Stimulated activated CD4-positive, alpha-beta T cell treated with anti-CD3 and anti-CD28 coated beads, Interleukin-4, amount 100 ng/mL, for 4 hours (primary cell): ENCODE measurements around the gene LIN52.

ENCODE experiments used
- DNase-seq, 2 experiments: peaks; one replicate each; pipeline ENCODE4 v3.0.0-alpha.2; 2020

Gene LIN52

DNA sequence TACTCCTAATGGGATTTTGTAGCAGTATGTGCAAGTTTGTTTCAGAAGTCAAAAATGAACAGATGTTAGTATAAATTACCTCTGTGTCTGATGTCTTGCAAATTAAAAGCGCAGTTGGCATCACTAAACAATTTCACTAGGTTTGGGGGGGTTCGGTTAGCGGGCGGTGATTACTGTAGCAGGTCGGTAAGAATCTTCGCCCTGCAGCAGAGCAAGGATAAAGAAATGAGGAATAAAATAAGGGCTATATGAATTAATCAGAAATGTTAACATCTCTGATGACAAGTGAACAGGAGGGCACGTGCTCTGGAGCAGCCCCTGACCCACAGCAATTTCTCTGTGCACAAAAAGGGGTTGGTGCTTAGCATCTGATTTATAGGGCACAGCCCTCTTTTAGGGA lies 110.9 kb downstream of the LIN52 start:
- no peak for DNase-seq

DNA sequence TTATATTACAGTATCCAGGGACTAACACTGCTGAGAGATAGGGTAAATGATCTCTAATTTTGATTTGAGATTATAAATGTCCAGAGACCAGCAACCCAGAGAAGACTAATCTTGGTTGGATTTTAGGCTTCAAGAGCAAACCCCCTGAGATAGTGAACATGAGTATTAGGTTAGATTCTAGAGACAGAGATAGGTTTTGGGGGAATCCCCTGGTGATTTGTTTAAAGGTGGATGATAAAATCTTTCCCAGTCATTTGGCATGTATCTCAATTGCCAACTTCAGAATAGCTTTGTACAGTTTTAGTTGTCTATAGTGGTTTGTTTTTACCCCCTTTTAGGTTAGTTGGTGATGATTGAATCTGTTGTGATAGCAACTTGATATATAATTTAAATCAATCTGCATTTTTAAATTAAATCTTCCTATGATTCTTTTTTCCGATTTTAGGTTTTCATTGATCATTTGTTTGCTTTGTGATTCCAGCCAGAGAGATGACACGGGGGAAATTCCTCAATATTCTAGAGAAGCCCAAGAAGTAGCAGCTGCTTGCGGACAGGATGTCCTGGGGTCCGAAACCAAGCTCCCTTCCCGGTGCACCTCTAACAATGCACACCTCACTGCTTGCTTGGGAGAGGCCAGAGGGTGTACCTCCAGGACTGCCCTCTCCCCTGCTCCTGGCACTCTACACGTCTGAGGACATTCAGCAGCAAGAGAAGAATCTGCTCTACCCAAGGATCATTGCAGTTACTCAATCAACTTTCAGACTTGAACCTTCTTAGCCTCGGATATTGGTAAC lies 113.9 kb downstream of the LIN52 start:
- DNase-seq, result no peak

DNA sequence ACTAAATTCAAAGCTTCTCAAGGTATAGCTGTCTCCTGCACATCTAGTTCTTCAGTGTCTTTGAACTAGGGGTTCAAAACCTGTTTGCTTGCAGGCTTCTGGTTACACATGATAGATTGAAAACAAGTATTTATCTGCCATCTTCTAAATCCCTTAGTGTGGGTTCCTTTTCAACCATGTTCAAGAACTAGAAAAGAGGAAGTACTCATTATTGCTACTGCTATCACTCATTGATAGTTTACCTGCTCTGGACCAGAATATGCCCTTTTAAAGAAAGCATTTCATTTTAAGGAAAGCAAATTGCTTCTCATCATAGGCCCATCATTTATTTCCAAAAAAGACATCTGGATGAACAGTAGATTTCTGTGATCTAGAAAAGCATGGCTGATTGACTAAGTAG lies 117.4 kb downstream of the LIN52 start:
- DNase-seq, result no peak

DNA sequence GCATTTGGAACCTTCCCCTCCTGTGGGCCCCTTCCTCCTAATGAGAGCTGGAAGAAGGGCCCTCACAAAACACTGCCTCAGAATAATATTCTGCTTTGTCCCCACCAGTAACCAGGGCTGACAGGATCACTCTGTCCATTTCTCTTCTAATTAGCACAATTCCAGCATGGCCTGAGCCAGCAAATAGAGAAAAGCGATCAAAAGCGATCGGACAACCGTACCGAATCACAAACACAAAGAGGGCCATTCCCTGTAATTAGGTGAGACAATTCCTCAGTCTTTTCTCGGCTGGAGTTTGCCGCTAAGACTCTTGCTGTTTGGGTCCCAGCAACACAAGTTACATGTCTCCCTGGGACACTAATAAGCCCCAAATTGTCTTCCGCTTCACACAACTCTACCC lies 118.9 kb downstream of the LIN52 start:
- DNase-seq, result no peak

- DNase-seq, result no peak
Measured at GRCh38 chr14:74204491-74204890, 119.7 kb downstream of the LIN52 start.

DNA sequence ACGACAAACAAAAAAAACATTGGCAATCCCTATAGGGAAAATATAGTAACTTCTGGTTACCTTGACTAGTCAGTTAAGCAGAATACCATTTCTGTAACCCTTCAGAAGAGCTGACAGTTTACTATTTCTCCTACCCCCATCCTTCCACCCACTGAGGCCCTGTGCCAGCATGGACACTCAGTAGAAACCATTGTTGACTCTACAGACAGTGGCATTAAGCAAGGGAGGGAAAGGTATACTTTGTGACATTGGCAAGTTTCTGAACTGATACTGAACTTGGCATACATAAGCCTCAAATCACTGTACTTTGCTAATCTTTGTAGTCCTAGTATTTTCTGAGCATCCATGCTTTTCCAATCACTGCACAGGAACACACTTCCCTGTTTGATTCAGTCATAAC lies 121.1 kb downstream of the LIN52 start:
- DNase-seq, result no peak

DNA sequence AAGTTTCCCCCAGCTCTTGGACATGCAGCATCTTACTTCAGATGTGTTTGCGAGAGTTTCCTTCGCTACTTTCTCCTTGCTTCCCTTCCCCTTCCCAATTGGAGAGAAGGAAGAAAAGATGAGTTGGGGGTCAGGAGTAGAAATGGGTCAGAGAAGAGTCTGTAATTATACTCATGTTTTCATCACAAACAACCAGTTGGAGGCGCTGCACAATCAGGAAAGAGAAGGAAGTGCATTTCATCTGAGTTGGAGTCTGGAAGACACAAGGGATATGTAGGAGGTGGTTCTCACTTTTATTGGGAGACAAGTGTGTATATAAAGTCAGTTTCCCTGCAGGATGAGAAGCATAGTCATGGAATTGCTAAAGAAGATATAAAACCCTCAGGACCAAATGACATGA lies 123.2 kb downstream of the LIN52 start:
- no peak for DNase-seq

- DNase-seq, result no peak
Measured at GRCh38 chr14:74208642-74209041, 123.9 kb downstream of the LIN52 start.

- no peak for DNase-seq
Measured at GRCh38 chr14:74211945-74212580, 127.3 kb downstream of the LIN52 start.

GRCh38 chr14:74213907-74214803 lies 129.4 kb downstream of the LIN52 start:
- no peak for DNase-seq

- no peak for DNase-seq
Measured at GRCh38 chr14:74216671-74217070, 131.9 kb downstream of the LIN52 start.

DNA sequence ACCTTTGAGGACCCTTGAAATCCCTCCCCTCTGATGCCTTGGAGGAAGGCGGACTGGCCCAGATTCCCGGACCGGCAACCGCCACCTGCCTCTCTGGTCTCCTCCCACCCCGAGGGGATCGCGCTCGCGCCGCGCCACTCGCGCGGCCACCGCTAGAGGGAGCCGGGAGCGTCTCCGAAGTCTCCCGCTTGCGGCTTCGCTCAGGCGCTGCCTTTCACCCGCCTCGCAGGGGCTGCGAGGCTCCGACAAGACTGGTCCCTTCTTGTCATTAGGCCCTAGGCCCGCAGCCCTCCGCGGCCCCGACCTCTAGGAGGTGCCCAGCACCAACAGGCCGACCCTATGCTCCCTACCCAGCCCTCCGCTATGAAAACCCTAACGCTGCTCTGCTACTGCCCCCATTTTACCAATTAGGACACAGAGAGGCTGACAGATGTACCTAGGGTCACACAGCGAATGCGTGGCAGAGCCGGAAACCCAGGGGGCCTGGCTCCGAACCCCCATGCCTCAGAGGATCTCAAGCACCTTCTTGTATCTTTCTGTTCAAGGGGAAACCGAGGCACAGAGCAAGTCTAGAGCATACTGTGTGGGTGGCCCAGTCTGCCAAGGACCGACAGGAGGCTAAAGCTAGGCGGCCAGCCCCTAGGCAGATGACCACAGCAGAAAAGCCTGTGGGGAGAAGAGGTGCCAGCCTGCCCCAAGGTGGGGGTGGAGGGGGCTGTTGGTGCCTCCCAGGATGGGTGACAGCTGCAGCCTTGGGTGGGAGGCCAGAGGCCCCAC lies 133.1 kb downstream of the LIN52 start:
- peak; percentile 65 to 79 for DNase-seq

- DNase-seq, result no peak
Measured at GRCh38 chr14:74218462-74218861, 133.7 kb downstream of the LIN52 start.

- no peak for DNase-seq
Measured at GRCh38 chr14:74219277-74220205, 134.8 kb downstream of the LIN52 start.

DNA sequence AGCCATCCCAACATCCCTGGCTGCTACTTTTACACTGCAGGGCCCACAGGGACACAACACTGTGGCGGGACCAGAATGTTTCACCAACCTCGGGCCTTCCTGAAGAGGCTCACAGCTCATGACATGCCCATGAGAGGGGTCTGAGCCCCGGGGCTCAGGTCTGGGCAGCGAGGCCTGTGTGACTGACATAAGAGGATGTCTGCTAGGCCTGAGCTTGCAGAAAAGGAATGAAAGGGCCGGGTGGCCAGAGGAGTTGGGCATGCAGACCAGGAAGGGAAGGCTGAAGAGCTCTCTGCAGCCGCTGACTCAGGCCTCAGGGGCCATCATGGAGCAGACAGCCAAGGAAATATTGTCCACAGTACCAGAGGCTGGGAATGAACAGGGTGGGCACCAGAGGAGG lies 136.2 kb downstream of the LIN52 start:
- DNase-seq, result no peak

DNA sequence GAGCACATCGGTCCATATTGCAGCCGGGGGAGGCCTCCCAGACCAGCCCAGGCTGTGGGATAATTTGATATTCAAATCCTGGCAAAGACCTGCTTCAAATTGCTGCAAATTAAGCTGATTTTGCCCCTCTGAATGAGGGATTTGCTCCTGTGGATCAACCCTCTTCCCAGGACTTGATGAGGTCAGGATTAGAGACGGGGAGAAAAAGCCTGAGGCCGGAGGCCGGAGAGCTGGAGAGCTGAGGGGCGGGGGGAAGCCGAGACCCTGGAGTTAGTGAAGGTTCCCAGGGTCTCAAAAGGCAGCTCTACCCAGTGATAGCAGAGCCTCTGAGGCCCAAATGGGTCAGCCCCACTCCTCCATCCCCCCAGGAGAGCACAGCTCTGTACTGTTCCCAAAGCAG lies 137.0 kb downstream of the LIN52 start:
- no peak for DNase-seq

- no peak for DNase-seq
Measured at GRCh38 chr14:74223016-74223415, 138.3 kb downstream of the LIN52 start.

GRCh38 chr14:74231784-74232183 lies 147.0 kb downstream of the LIN52 start:
- DNase-seq, result no peak

DNA sequence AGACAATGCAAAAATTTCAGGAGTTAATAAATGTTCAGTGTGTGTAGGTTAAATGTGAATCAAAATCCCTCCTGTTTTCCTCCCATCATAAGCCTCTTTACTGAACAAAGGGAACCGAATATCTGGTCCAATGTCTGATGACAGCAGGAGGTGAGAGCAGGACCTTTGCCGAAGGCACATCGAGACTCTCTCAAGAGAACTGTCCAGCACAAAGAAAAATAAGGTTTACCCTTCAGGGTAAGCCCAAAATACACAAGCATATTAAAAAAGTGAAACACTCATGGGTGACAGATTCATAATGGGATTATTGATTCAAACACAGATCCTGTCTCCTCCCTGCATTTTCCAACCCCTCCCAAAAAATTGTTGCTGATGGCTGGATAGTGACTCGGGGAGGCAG lies 150.3 kb downstream of the LIN52 start:
- no peak for DNase-seq

DNA sequence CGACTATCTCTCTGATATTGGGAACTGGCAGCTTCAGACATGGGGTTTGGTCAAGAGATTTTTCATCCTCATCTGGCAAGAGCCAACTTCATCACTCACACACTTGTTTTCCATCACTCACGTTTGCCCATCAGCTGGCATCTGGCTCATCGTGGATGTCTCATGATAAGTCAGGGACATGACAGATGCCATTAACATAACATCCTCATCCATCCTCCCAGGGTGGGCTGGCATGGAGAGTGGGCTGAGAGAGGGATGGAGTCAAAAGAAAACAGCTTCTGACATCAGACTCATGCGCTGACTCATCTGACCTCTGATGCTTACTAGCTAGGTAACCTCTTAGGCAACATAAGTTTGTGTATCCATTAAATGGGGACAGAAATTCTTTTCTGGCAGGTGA lies 152.7 kb downstream of the LIN52 start:
- DNase-seq, result no peak

DNA sequence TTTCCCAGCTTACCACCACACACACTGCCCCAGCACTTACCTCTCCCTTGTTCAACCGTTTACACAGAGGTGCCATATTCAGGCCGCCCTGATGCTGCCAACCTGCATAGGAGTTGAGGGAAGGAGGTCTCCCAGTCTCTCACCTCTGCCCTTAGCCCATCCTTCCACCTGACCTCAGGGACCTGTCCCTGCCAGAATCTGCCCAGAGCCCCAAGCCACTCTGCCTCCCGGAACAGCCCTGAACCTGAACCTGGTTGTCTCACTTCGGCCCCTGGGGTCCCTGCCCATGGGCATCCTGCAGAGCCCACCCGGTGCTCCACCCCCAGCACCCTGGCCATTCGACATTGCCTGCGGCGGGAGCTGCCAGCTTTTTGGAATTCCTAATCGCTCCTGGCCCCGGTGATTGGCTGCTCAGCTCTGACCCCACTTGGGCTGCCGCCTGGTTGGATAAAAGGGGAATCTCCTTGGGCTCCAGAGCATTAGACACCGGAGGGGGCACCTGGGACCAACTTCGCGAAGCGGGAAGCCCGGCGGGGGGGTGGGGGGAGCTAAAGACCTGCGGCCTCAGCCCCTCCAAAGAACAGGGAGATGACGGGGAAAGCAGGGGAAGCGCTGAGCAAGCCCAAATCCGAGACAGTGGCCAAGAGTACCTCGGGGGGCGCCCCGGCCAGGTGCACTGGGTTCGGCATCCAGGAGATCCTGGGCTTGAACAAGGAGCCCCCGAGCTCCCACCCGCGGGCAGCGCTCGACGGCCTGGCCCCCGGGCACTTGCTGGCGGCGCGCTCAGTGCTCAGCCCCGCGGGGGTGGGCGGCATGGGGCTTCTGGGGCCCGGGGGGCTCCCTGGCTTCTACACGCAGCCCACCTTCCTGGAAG lies 154.5 kb downstream of the LIN52 start, which contains the start of gene VSX2:
TSS of gene VSX2 (plus strand) at position 476 of the 874 bp plus-strand sequence. CDS start at position 589, 113 bp downstream.
- DNase-seq, result no peak
